Caco-2 (cell line): ENCODE data around the gene AGAP1. TPM values are rescaled to one million over a fixed set of nuclear protein-coding genes. Genes with fewer than 3 reads are reported as not detected.

Experiments
- BruUV-seq: library from RNA; stranded (reverse); fragments of 400-500 nt; replicated peaks from 2 replicates; lab custom pipeline; 2021; lab: Mats Ljungman, UMichigan
- CTCF ChIA-PET: fragments of 300-600 bp; sonication (Branson Sonifier 250); formaldehyde crosslinking; loops from one replicate; lab custom pipeline; 2022; ENCODE audit warnings: antibody characterized with exemption; lab: Charles Lee
- POLR2A ChIA-PET: fragments of 300-600 bp; sonication (Branson Sonifier 250); formaldehyde crosslinking; loops from one replicate; lab custom pipeline; 2022; ENCODE audit warnings: antibody characterized with exemption; lab: Charles Lee
- DNase-seq, 2 experiments: peaks; one replicate each; pipeline versions ENCODE4 v3.0.0 to v3.0.0-alpha.2; 2020 to 2022
- H3K27me3 ChIP-seq: replicated peaks from 2 replicates; pipeline ENCODE4 v1.6.0; 2011; ENCODE audit warnings: low read length; ENCODE audit not compliant: control insufficient read depth, insufficient read depth
- H3K36me3 ChIP-seq: 2 replicates; pipeline ENCODE4 v1.5.1; 2011; ENCODE audit warnings: low read length; ENCODE audit not compliant: control insufficient read depth, insufficient read depth
- H3K4me1 ChIP-seq: fragments of 250-450 bp; sonication (Bioruptor Pico); 2 replicates; pipeline ENCODE4 v1.5.1; 2020; ENCODE audit warnings: mild to moderate bottlenecking
- H3K4me3 ChIP-seq: 2 replicates; pipeline ENCODE4 v1.5.1; 2011; ENCODE audit warnings: low read depth, mild to moderate bottlenecking, control low read depth, low read length
- H3K9me3 ChIP-seq: fragments of 250-450 bp; sonication (Bioruptor Pico); 2 replicates; pipeline ENCODE4 v1.5.1; 2020; ENCODE audit warnings: mild to moderate bottlenecking, moderate library complexity
- H3K27ac Mint-ChIP-seq: one replicate; pipeline ENCODE4 v1.8.0; 2022; ENCODE audit warnings: mixed read lengths; ENCODE audit not compliant: unreplicated experiment
- H3K27me3 Mint-ChIP-seq: one replicate; pipeline ENCODE4 v1.8.0; 2022; ENCODE audit warnings: mixed read lengths; ENCODE audit not compliant: insufficient read depth, unreplicated experiment
- H3K36me3 Mint-ChIP-seq: one replicate; pipeline ENCODE4 v1.8.0; 2022; ENCODE audit warnings: mild to moderate bottlenecking, mixed read lengths; ENCODE audit not compliant: insufficient read depth, unreplicated experiment
- H3K4me1 Mint-ChIP-seq: one replicate; pipeline ENCODE4 v1.8.0; 2022; ENCODE audit warnings: low read depth, mixed read lengths; ENCODE audit not compliant: unreplicated experiment
- H3K4me3 Mint-ChIP-seq: one replicate; pipeline ENCODE4 v1.8.0; 2022; ENCODE audit warnings: mild to moderate bottlenecking, moderate library complexity, mixed read lengths; ENCODE audit not compliant: unreplicated experiment
- H3K9me3 Mint-ChIP-seq: one replicate; pipeline ENCODE4 v1.8.0; 2022; ENCODE audit warnings: mixed read lengths; ENCODE audit not compliant: unreplicated experiment
- intact Hi-C: fragments of 100-400 bp; cut with micrococcal nuclease; formaldehyde crosslinking; loops from one replicate; pipeline ENCODE4 v1.10.0; 2022; ENCODE audit not compliant: unreplicated experiment
- total RNA-seq: library from RNA; stranded (reverse); gene quantifications from 2 replicates; pipeline ENCODE4 v1.2.3, GENCODE V29; 2022
- TF ChIP-seq, protein P1 (sequence below), 2 experiments: fragments of 200-600 bp in 1 of 2; IDR thresholded peaks; 1 replicate in 1 of 2; 2 replicates in 1 of 2; pipeline versions ENCODE4 v1.5.1 to v1.8.0; 2011 to 2022; ENCODE audit warnings: antibody characterized with exemption in 1 of 2, control low read depth in 1 of 2, inconsistent platforms in 1 of 2, low read depth in 1 of 2, low read length in 1 of 2, mild to moderate bottlenecking in 1 of 2, moderate library complexity in 1 of 2; ENCODE audit not compliant: insufficient read depth in 1 of 2, severe bottlenecking in 1 of 2, unreplicated experiment in 1 of 2

Gene AGAP1
- total RNA-seq, 1 experiment from 2014 or later: 41.7 TPM

DNA sequence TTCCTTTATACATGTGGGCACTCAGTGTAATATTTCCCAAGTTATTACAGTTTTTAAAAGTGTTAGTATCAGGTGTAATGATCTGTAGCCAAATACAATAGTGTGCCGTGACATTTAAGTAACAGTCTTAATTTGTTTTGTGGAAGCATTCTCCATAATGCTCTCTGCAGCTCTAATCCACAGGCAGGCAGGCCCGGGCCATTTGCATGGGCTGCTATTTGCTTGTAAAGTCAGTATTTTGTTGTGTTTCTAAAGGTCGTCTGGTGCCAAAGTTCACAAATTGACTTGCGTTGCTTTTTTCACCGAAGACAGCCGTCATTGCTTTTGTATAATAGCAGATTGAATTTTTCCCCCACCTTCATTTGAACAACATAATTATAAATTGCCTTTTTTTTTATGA is 521.3 kb downstream of the AGAP1 start:
- ChIA-PET CTCF (no interaction called here), POLR2A (no interaction called here)
- no peaks in the 10 kb centered on the region for H3K9me3 ChIP-seq
- Mint-ChIP-seq H3K4me3 (no peak overlapping the region), H3K27ac (no peak overlapping the region), H3K27me3 (no peaks in the 10 kb centered on the region), H3K4me1 (no peaks in the 10 kb centered on the region), H3K9me3 (no peaks in the 10 kb centered on the region), H3K36me3 (peaks cover 22% of the 10 kb centered on the region)
- no peaks in the 10 kb centered on the region for H3K4me1 ChIP-seq
- TF ChIP-seq, protein P1, sequence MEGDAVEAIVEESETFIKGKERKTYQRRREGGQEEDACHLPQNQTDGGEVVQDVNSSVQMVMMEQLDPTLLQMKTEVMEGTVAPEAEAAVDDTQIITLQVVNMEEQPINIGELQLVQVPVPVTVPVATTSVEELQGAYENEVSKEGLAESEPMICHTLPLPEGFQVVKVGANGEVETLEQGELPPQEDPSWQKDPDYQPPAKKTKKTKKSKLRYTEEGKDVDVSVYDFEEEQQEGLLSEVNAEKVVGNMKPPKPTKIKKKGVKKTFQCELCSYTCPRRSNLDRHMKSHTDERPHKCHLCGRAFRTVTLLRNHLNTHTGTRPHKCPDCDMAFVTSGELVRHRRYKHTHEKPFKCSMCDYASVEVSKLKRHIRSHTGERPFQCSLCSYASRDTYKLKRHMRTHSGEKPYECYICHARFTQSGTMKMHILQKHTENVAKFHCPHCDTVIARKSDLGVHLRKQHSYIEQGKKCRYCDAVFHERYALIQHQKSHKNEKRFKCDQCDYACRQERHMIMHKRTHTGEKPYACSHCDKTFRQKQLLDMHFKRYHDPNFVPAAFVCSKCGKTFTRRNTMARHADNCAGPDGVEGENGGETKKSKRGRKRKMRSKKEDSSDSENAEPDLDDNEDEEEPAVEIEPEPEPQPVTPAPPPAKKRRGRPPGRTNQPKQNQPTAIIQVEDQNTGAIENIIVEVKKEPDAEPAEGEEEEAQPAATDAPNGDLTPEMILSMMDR (IDR thresholded peaks at IDR 0.05; ENCODE audit: insufficient read depth in 1 of 2, low read depth in 1 of 2, low read length in 1 of 2, severe bottlenecking in 1 of 2, unreplicated experiment in 1 of 2): no peak
- BruUV-seq: no TSS peak
- no peaks in the 10 kb centered on the region for H3K27me3 ChIP-seq
- no peak for DNase-seq
- H3K36me3 ChIP-seq: no peaks in the 10 kb centered on the region
- H3K4me3 ChIP-seq: no peak overlapping the region
- intact Hi-C loops: no loop called here

DNA sequence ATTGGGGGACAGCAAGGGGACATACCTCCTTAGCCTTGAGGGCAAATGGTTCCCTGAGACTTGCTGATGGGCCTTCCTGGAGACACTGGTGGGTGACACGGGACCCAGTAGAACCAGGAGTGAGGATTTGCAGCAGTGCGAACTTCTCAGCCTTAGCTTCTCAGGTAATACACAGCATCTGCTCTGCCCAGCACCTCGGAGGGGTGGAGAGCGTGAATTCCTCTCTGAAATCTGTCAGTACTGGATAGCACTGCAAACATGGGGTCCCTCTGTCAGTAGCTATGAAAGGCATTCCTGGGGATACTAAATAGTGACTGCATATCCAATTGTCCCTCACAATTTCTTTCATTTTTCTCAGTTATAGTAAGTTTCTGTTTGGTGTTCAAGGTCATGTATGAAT is 522.7 kb downstream of the AGAP1 start:
- Histone ChIP-seq H3K4me3 (no peak overlapping the region), H3K36me3 (no peaks in the 10 kb centered on the region), H3K9me3 (no peaks in the 10 kb centered on the region), H3K4me1 (no peaks in the 10 kb centered on the region), H3K27me3 (no peaks in the 10 kb centered on the region)
- Mint-ChIP-seq H3K9me3 (no peaks in the 10 kb centered on the region), H3K27ac (no peak overlapping the region), H3K36me3 (peaks cover 25% of the 10 kb centered on the region), H3K4me1 (no peaks in the 10 kb centered on the region), H3K27me3 (no peaks in the 10 kb centered on the region), H3K4me3 (no peak overlapping the region)
- DNase-seq: no peak
- CTCF ChIA-PET: no interaction called here
- no TSS peak for BruUV-seq
- POLR2A ChIA-PET: no interaction called here
- intact Hi-C loops: no loop called here
- TF ChIP-seq, protein P1 (IDR thresholded peaks at IDR 0.05; ENCODE audit: insufficient read depth in 1 of 2, low read depth in 1 of 2, low read length in 1 of 2, severe bottlenecking in 1 of 2, unreplicated experiment in 1 of 2): no peak

DNA sequence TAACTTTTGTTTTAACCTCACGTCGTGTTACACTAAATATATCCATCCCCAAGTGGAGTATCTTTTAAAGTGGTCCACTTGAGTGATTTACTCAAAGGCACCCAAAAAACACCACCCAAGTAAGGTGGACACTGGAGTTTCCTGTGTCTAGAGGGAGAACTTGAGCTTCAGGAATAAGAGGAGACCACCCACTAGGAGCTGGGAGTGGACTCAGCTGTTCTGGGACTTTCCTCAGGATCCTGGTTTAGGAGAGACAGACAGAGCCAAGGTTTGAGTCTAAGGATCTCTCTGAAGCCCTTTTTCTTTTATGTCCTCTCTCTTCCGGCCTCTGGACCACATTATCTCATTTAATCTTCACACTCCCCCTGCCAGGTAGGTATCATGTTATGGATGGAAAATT is 523.6 kb downstream of the AGAP1 start:
- no peak overlapping the region for H3K27ac Mint-ChIP-seq
- peaks cover 25% of the 10 kb centered on the region for H3K36me3 Mint-ChIP-seq
- H3K27me3 ChIP-seq: no peaks in the 10 kb centered on the region
- BruUV-seq: no TSS peak
- no peak overlapping the region for H3K4me3 Mint-ChIP-seq
- TF ChIP-seq, protein P1 (IDR thresholded peaks at IDR 0.05; ENCODE audit: insufficient read depth in 1 of 2, low read depth in 1 of 2, low read length in 1 of 2, severe bottlenecking in 1 of 2, unreplicated experiment in 1 of 2): no peak
- no peaks in the 10 kb centered on the region for H3K27me3 Mint-ChIP-seq
- no peaks in the 10 kb centered on the region for H3K9me3 ChIP-seq
- DNase-seq: no peak
- H3K4me1 ChIP-seq: no peaks in the 10 kb centered on the region
- intact Hi-C loops: no loop called here
- no peaks in the 10 kb centered on the region for H3K36me3 ChIP-seq
- ChIA-PET POLR2A (no interaction called here), CTCF (no interaction called here)
- H3K9me3 Mint-ChIP-seq: no peaks in the 10 kb centered on the region
- no peak overlapping the region for H3K4me3 ChIP-seq
- no peaks in the 10 kb centered on the region for H3K4me1 Mint-ChIP-seq
